ENCODE data around the gene KPNA6. TPM values are rescaled to one million over a fixed set of nuclear protein-coding genes. Genes with fewer than 3 reads are reported as not detected.

Gene KPNA6
- total and polyA plus RNA-seq, 10 of the 15 experiments (the other 5 are each of a cell fraction or from before 2014, with no cell fraction given), result 11.1 to 55.6 (median 25.9) TPM

- TF ChIP-seq WRNIP1 (IDR thresholded peaks at IDR 0.05; ENCODE audit: borderline replicate concordance, low read depth, low read length) (no peak), JUNB (IDR thresholded peaks at IDR 0.05) (no peak), SMC3 (IDR thresholded peaks at IDR 0.05; ENCODE audit: borderline replicate concordance, low read length) (no peak), MAX (IDR thresholded peaks at IDR 0.05; ENCODE audit: low read depth, low read length) (no peak), IRF4 (IDR thresholded peaks at IDR 0.05; ENCODE audit: low read depth, low read length) (no peak), CREB1 (IDR thresholded peaks at IDR 0.05; ENCODE audit: low read depth) (no peak), TCF7 (IDR thresholded peaks at IDR 0.05; ENCODE audit: borderline replicate concordance) (no peak), SRF (IDR thresholded peaks at IDR 0.05; ENCODE audit: low read depth in 2 of 2, low read length in 2 of 2) (no peak), NBN (IDR thresholded peaks at IDR 0.05) (no peak)
Measured at GRCh38 chr1:32216566-32216965, 108.7 kb downstream of the KPNA6 start (continued).

- no peaks in the 10 kb centered on the region for H3K27me3 ChIP-seq (replicated peaks in 1 of 2; ENCODE audit: control insufficient read depth in 2 of 2, insufficient read depth in 2 of 2, low read length in 1 of 2)
- H3K4me2 ChIP-seq (ENCODE audit: control insufficient read depth, insufficient read depth), result no peak overlapping the region
- in situ Hi-C loops (cut with MboI), result no loop called here
- no peaks in the 10 kb centered on the region for H3K9me3 ChIP-seq (replicated peaks; ENCODE audit: control insufficient read depth, insufficient read depth, low read length)
- intact Hi-C loops (cut with micrococcal nuclease; ENCODE audit: unreplicated experiment), result no loop called here
- ATAC-seq, result no peak
- ChIA-PET RAD21 (ENCODE audit: unreplicated experiment) (interaction anchor here (0.6 to 1.7 kb wide), 3 partner anchors 22 to 389 kb away, joined by 3 to 5 read pairs (median 3); no protein-coding TSS in a partner anchor), CTCF (interaction anchor here (1.0 to 6.0 kb wide), 7 partner anchors 16 to 182 kb away, joined by 3 to 46 read pairs (median 4); partner anchors contain the start of gene FAM167B), POLR2A (interaction anchor here (0.6 kb wide), 1 partner anchor 24 kb away, joined by 3 read pairs; no protein-coding TSS in a partner anchor), SMC1A (ENCODE audit: uncharacterized antibody, unreplicated experiment) (interaction anchor here (0.6 to 1.3 kb wide), 6 partner anchors 11 to 182 kb away, joined by 3 to 4 read pairs (median 3); no protein-coding TSS in a partner anchor)
- no peak overlapping the region for H3K4me3 ChIP-seq
- H3K4me1 ChIP-seq (ENCODE audit: control insufficient read depth, insufficient read depth, low read length), result peaks cover 10% of the 10 kb centered on the region
- FAIRE-seq, result no peak
- H3K36me3 ChIP-seq (ENCODE audit: control insufficient read depth in 2 of 2, insufficient read depth in 2 of 2, low read length in 1 of 2), result peaks cover 0 to 14% of the 10 kb centered on the region in 2 experiments; a peak in 3 of 4 replicates
- H2AFZ ChIP-seq (ENCODE audit: control insufficient read depth, low read depth, low read length), result no peak overlapping the region
- 65% methylated on average over 5 of the region's 7 CpGs for WGBS (ENCODE audit: insufficient coverage, insufficient replicate concordance, low lambda C conversion rate, missing lambda C conversion rate)
- BruUV-seq (replicated peaks), result no TSS peak
- no peak overlapping the region for H3K9ac ChIP-seq (ENCODE audit: control insufficient read depth, insufficient read depth, low read length)
- no peaks in the 10 kb centered on the region for H4K20me1 ChIP-seq (ENCODE audit: control insufficient read depth, insufficient read depth)
- H3K27ac ChIP-seq (ENCODE audit: control insufficient read depth, insufficient read depth), result no peak overlapping the region
- H3K79me2 ChIP-seq (ENCODE audit: control insufficient read depth, insufficient read depth, low read length), result peaks cover 25% of the 10 kb centered on the region
- no peak for DNase-seq (ENCODE audit: low read depth, low spot score)
- no peak for TF ChIP-seq IRF3 (IDR thresholded peaks at IDR 0.05)
- TF ChIP-seq PAX8 (IDR thresholded peaks at IDR 0.05), result no peak
- no peak for TF ChIP-seq MTA3 (IDR thresholded peaks at IDR 0.05; ENCODE audit: borderline replicate concordance, low read length)
- no peak for TF ChIP-seq JUND (IDR thresholded peaks at IDR 0.05; ENCODE audit: low read depth, low read length)
- TF ChIP-seq YBX1 (IDR thresholded peaks at IDR 0.05), result no peak
- TF ChIP-seq NR2C1 (IDR thresholded peaks at IDR 0.05), result no peak
- no peak for TF ChIP-seq POLR2AphosphoS2 (IDR thresholded peaks at IDR 0.05; ENCODE audit: low read depth, low read length)
- no peak for TF ChIP-seq ZNF592 (IDR thresholded peaks at IDR 0.05)
- TF ChIP-seq ATF7 (IDR thresholded peaks at IDR 0.05; ENCODE audit: low read depth), result no peak
- no peak for TF ChIP-seq ATF2 (IDR thresholded peaks at IDR 0.05; ENCODE audit: low read length)
- TF ChIP-seq PML (IDR thresholded peaks at IDR 0.05; ENCODE audit: low read length), result no peak
Measured at GRCh38 chr1:32219022-32219421, 111.2 kb downstream of the KPNA6 start.
